Colonic mucosa (tissue), 4 donors: ENCODE data around the gene MGP. TPM values are rescaled to one million over a fixed set of nuclear protein-coding genes. Genes with fewer than 3 reads are reported as not detected.

Experiments
- DNase-seq: peaks from one replicate; pipeline ENCODE4 v3.0.0-alpha.2; 2020
- H3K27ac ChIP-seq: fragments of 200-600 bp; one replicate; pipeline ENCODE4 v1.8.0; 2021
- H3K27me3 ChIP-seq: fragments of 200-600 bp; one replicate; pipeline ENCODE4 v1.8.0; 2021
- H3K36me3 ChIP-seq: fragments of 200-600 bp; one replicate; pipeline ENCODE4 v1.8.0; 2021
- H3K4me1 ChIP-seq: fragments of 200-600 bp; one replicate; pipeline ENCODE4 v1.8.0; 2021; ENCODE audit warnings: mild to moderate bottlenecking
- H3K4me3 ChIP-seq: fragments of 200-600 bp; one replicate; pipeline ENCODE4 v1.8.0; 2021
- H3K9ac ChIP-seq, 2 donors: one replicate each; pipeline ENCODE4 v1.7.0; 2013; ENCODE audit warnings: control low read depth in 2 of 2, low read depth in 2 of 2, low read length in 2 of 2
- H3K9me3 ChIP-seq: fragments of 200-600 bp; one replicate; pipeline ENCODE4 v1.8.0; 2021
- CTCF ChIP-seq: fragments of 200-600 bp; IDR thresholded peaks from one replicate; pipeline ENCODE4 v1.8.0; 2022; ENCODE audit warnings: antibody characterized with exemption, mild to moderate bottlenecking
- intact Hi-C: fragments of 100-400 bp; cut with DNase I; formaldehyde crosslinking; loops from one replicate; pipeline ENCODE4 v1.14.1; 2022
- total RNA-seq, 2 donors: library from RNA; stranded (reverse); fragmentation: NEBNext Ultra II Directional in 1 of 2; extraction: Animal tissue kit (Norgen Biotek cat#: 25700) in 1 of 2; gene quantifications; one replicate each; pipeline ENCODE4 v1.2.1, GENCODE V29; 2021
- donor health status: healthy.
- donor health status: DM: no; HTN: no; CAD: no.
- donor health status: DM: no; HTN: no; CAD: no.

Gene MGP
- total RNA-seq, 2 donors from 2014 or later = 37.6 to 180 TPM

GRCh38 chr12:14920475-14921126 is 34.9 kb upstream of the MGP start:
- H3K4me1 ChIP-seq = no peaks in the 10 kb centered on the region
- intact Hi-C loops = no loop called here
- DNase-seq = no peak
- TF ChIP-seq CTCF = no peak
- no peak overlapping the region for H3K4me3 ChIP-seq
- no peaks in the 10 kb centered on the region for H3K36me3 ChIP-seq
- H3K9ac ChIP-seq = no peak overlapping the region
- no peak overlapping the region for H3K27ac ChIP-seq
- H3K9me3 ChIP-seq = no peaks in the 10 kb centered on the region
- H3K27me3 ChIP-seq = no peaks in the 10 kb centered on the region

GRCh38 chr12:14919455-14919854 is 33.8 kb upstream of the MGP start:
- Histone ChIP-seq H3K27ac (no peak overlapping the region), H3K9me3 (no peaks in the 10 kb centered on the region), H3K4me3 (no peak overlapping the region), H3K36me3 (no peaks in the 10 kb centered on the region), H3K27me3 (no peaks in the 10 kb centered on the region), H3K4me1 (no peaks in the 10 kb centered on the region), H3K9ac (no peak overlapping the region)
- no peak for DNase-seq
- no peak for TF ChIP-seq CTCF
- intact Hi-C loops = no loop called here

GRCh38 chr12:14915736-14916135 is 30.1 kb upstream of the MGP start:
- no peak overlapping the region for H3K9ac ChIP-seq
- no peaks in the 10 kb centered on the region for H3K4me1 ChIP-seq
- H3K36me3 ChIP-seq = no peaks in the 10 kb centered on the region
- no peak for TF ChIP-seq CTCF
- no peak overlapping the region for H3K4me3 ChIP-seq
- no peaks in the 10 kb centered on the region for H3K27me3 ChIP-seq
- no peak for DNase-seq
- H3K27ac ChIP-seq = no peak overlapping the region
- intact Hi-C loops = no loop called here
- H3K9me3 ChIP-seq = no peaks in the 10 kb centered on the region

GRCh38 chr12:14913381-14913781 is 27.7 kb upstream of the MGP start:
- Histone ChIP-seq H3K9ac (no peak overlapping the region), H3K4me3 (no peak overlapping the region), H3K27me3 (no peaks in the 10 kb centered on the region), H3K27ac (no peak overlapping the region), H3K4me1 (no peaks in the 10 kb centered on the region), H3K36me3 (no peaks in the 10 kb centered on the region), H3K9me3 (no peaks in the 10 kb centered on the region)
- TF ChIP-seq CTCF = no peak
- intact Hi-C loops = no loop called here
- DNase-seq = no peak

GRCh38 chr12:14911131-14911530 is 25.5 kb upstream of the MGP start:
- Histone ChIP-seq H3K27me3 (no peaks in the 10 kb centered on the region), H3K27ac (peak overlapping the region; percentile 36), H3K4me1 (no peaks in the 10 kb centered on the region), H3K4me3 (no peak overlapping the region), H3K9me3 (no peaks in the 10 kb centered on the region), H3K36me3 (no peaks in the 10 kb centered on the region), H3K9ac (no peak overlapping the region)
- DNase-seq = no peak
- no peak for TF ChIP-seq CTCF
- intact Hi-C loops = no loop called here
